Loucy (cell line): ENCODE results near the gene C1RL.

ENCODE experiments used
- CTCF ChIP-seq: fragments of 200-600 bp; sonication (generic); conservative IDR thresholded peaks from 2 replicates; pipeline ENCODE4 v1.5.1; 2014; ENCODE audit warnings: mild to moderate bottlenecking, antibody characterized with exemption, low read length
- EZH2phosphoT487 ChIP-seq: fragments of 200-600 bp; IDR thresholded peaks from 2 replicates; pipeline ENCODE4 v1.6.1; 2018; ENCODE audit warnings: antibody characterized with exemption, mild to moderate bottlenecking, moderate library complexity, borderline replicate concordance

- TF ChIP-seq CTCF (no peak), EZH2phosphoT487 (no peak)
Observed at GRCh38 chr12:7068994-7069346, 40.0 kb downstream of the C1RL start.
